HL-60 (cell line): ENCODE data around the gene NCK2.

Experiments
- CTCF ChIP-seq: IDR thresholded peaks from one replicate; pipeline ENCODE4 v1.5.1; 2011; ENCODE audit warnings: low read length, control low read depth, inconsistent platforms; ENCODE audit not compliant: insufficient read depth
- GABPA ChIP-seq: IDR thresholded peaks from 2 replicates; pipeline ENCODE4 v1.6.1; 2012; ENCODE audit warnings: low read depth
- POLR2AphosphoS5 ChIP-seq: IDR thresholded peaks from 2 replicates; pipeline ENCODE4 v1.6.1; 2012; ENCODE audit warnings: low read depth
- TF ChIP-seq, protein P1 (sequence below): IDR thresholded peaks from 2 replicates; pipeline ENCODE4 v1.6.1; 2012; ENCODE audit warnings: low read depth; ENCODE audit not compliant: insufficient replicate concordance

DNA sequence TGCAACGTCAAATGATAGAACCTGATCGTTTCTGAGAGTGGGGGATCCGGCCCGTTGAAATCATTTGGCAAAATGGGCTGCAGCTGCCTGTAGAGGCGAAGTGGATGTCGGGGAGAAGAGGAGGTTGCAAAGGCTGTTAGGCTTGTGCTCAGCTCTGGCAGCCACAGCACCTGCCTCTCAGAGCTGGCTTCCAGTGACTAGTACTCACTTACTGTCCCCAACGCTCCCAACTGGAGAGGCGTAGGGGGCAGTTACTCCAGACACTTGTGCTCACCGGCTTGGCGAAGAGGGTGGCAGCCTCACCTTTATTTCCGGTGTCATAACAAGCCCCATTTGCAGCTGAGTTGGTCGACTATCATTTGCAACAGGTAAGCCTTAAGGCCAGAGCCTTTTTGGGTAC lies 37.9 kb downstream of the NCK2 start:
- TF ChIP-seq CTCF (no peak), GABPA (no peak), POLR2AphosphoS5 (0 out of 2 replicates have a peak, but pooled peaks have one; percentile 31)
- TF ChIP-seq, protein P1, sequence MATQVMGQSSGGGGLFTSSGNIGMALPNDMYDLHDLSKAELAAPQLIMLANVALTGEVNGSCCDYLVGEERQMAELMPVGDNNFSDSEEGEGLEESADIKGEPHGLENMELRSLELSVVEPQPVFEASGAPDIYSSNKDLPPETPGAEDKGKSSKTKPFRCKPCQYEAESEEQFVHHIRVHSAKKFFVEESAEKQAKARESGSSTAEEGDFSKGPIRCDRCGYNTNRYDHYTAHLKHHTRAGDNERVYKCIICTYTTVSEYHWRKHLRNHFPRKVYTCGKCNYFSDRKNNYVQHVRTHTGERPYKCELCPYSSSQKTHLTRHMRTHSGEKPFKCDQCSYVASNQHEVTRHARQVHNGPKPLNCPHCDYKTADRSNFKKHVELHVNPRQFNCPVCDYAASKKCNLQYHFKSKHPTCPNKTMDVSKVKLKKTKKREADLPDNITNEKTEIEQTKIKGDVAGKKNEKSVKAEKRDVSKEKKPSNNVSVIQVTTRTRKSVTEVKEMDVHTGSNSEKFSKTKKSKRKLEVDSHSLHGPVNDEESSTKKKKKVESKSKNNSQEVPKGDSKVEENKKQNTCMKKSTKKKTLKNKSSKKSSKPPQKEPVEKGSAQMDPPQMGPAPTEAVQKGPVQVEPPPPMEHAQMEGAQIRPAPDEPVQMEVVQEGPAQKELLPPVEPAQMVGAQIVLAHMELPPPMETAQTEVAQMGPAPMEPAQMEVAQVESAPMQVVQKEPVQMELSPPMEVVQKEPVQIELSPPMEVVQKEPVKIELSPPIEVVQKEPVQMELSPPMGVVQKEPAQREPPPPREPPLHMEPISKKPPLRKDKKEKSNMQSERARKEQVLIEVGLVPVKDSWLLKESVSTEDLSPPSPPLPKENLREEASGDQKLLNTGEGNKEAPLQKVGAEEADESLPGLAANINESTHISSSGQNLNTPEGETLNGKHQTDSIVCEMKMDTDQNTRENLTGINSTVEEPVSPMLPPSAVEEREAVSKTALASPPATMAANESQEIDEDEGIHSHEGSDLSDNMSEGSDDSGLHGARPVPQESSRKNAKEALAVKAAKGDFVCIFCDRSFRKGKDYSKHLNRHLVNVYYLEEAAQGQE: no peak
